Activated naive CD8-positive, alpha-beta T cell (primary cell): ENCODE measurements around the gene RASD2.
"Not testable (repeated sequence)": the region's sequence is repeated elsewhere in the genome, so short reads cannot be mapped to it uniquely, and the experiment has no call there.

Source experiments
- H3K27ac Mint-ChIP-seq: one replicate; pipeline ENCODE4 v1.8.0; 2021; ENCODE audit warnings: mixed read lengths
- H3K27me3 Mint-ChIP-seq: one replicate; pipeline ENCODE4 v1.8.0; 2021; ENCODE audit warnings: mixed read lengths
- H3K36me3 Mint-ChIP-seq: one replicate; pipeline ENCODE4 v1.8.0; 2021; ENCODE audit warnings: mixed read lengths
- H3K4me1 Mint-ChIP-seq: one replicate; pipeline ENCODE4 v1.8.0; 2021; ENCODE audit warnings: low read depth, mixed read lengths
- H3K4me3 Mint-ChIP-seq: one replicate; pipeline ENCODE4 v1.8.0; 2021; ENCODE audit warnings: mild to moderate bottlenecking, mixed read lengths
- H3K9me3 Mint-ChIP-seq: one replicate; pipeline ENCODE4 v1.8.0; 2021; ENCODE audit warnings: low read depth, mixed read lengths

RASD2 gene

GRCh38 chr22:35510951-35511350 is 29.7 kb upstream of the RASD2 start:
- Mint-ChIP-seq H3K36me3 (no peaks in the 10 kb centered on the region), H3K27me3 (peaks cover 2% of the 10 kb centered on the region), H3K9me3 (no peaks in the 10 kb centered on the region), H3K4me3 (no peak overlapping the region), H3K27ac (no peak overlapping the region), H3K4me1 (no peaks in the 10 kb centered on the region)

- Mint-ChIP-seq H3K36me3 (no peaks in the 10 kb centered on the region), H3K4me1 (no peaks in the 10 kb centered on the region), H3K4me3 (no peak overlapping the region)
Observed at GRCh38 chr22:35514366-35514765, 26.3 kb upstream of the RASD2 start.

GRCh38 chr22:35515952-35516351 is 24.7 kb upstream of the RASD2 start:
- H3K36me3 Mint-ChIP-seq, H3K4me1 Mint-ChIP-seq, H3K9me3 Mint-ChIP-seq, H3K4me3 Mint-ChIP-seq, H3K27ac Mint-ChIP-seq: not testable (repeated sequence)
- peaks cover 16% of the 10 kb centered on the region for H3K27me3 Mint-ChIP-seq

More at GRCh38 chr22:35514366-35514765, 26.3 kb upstream of the RASD2 start:
- Mint-ChIP-seq H3K27me3 (peaks cover 11% of the 10 kb centered on the region), H3K9me3 (no peaks in the 10 kb centered on the region), H3K27ac (no peak overlapping the region)

GRCh38 chr22:35516723-35517122 is 23.9 kb upstream of the RASD2 start:
- Mint-ChIP-seq H3K9me3 (no peaks in the 10 kb centered on the region), H3K4me1 (no peaks in the 10 kb centered on the region), H3K4me3 (no peak overlapping the region), H3K27ac (no peak overlapping the region), H3K27me3 (peaks cover 16% of the 10 kb centered on the region), H3K36me3 (no peaks in the 10 kb centered on the region)

- Mint-ChIP-seq H3K27me3 (peaks cover 19% of the 10 kb centered on the region), H3K27ac (no peak overlapping the region), H3K4me3 (no peak overlapping the region), H3K4me1 (no peaks in the 10 kb centered on the region), H3K36me3 (no peaks in the 10 kb centered on the region), H3K9me3 (no peaks in the 10 kb centered on the region)
Observed at GRCh38 chr22:35517207-35517606, 23.4 kb upstream of the RASD2 start.

GRCh38 chr22:35517769-35518530 is 22.7 kb upstream of the RASD2 start:
- H3K4me1 Mint-ChIP-seq = no peaks in the 10 kb centered on the region
- H3K36me3 Mint-ChIP-seq = no peaks in the 10 kb centered on the region
- H3K27ac Mint-ChIP-seq = no peak overlapping the region
- no peak overlapping the region for H3K4me3 Mint-ChIP-seq
- H3K9me3 Mint-ChIP-seq = no peaks in the 10 kb centered on the region
- peaks cover 20% of the 10 kb centered on the region for H3K27me3 Mint-ChIP-seq

- Mint-ChIP-seq H3K36me3 (no peaks in the 10 kb centered on the region), H3K4me1 (no peaks in the 10 kb centered on the region), H3K9me3 (no peaks in the 10 kb centered on the region), H3K4me3 (no peak overlapping the region), H3K27me3 (peaks cover 20% of the 10 kb centered on the region), H3K27ac (no peak overlapping the region)
Observed at GRCh38 chr22:35518811-35519210, 21.8 kb upstream of the RASD2 start.

GRCh38 chr22:35519306-35520000 is 21.2 kb upstream of the RASD2 start:
- H3K27ac Mint-ChIP-seq = no peak overlapping the region
- no peaks in the 10 kb centered on the region for H3K36me3 Mint-ChIP-seq
- H3K9me3 Mint-ChIP-seq = no peaks in the 10 kb centered on the region
- H3K4me1 Mint-ChIP-seq = no peaks in the 10 kb centered on the region
- peaks cover 20% of the 10 kb centered on the region for H3K27me3 Mint-ChIP-seq
- H3K4me3 Mint-ChIP-seq = no peak overlapping the region

- H3K27me3 Mint-ChIP-seq = peaks cover 18% of the 10 kb centered on the region
- no peaks in the 10 kb centered on the region for H3K4me1 Mint-ChIP-seq
- H3K36me3 Mint-ChIP-seq = no peaks in the 10 kb centered on the region
- no peak overlapping the region for H3K27ac Mint-ChIP-seq
- no peak overlapping the region for H3K4me3 Mint-ChIP-seq
- no peaks in the 10 kb centered on the region for H3K9me3 Mint-ChIP-seq
Observed at GRCh38 chr22:35521358-35522224, 19.0 kb upstream of the RASD2 start.

- Mint-ChIP-seq H3K9me3 (no peaks in the 10 kb centered on the region), H3K36me3 (no peaks in the 10 kb centered on the region), H3K27me3 (peaks cover 15% of the 10 kb centered on the region), H3K27ac (no peak overlapping the region), H3K4me1 (no peaks in the 10 kb centered on the region), H3K4me3 (no peak overlapping the region)
Observed at GRCh38 chr22:35522225-35523149, 18.1 kb upstream of the RASD2 start.

- H3K27me3 Mint-ChIP-seq = peaks cover 15% of the 10 kb centered on the region
- H3K36me3 Mint-ChIP-seq = no peaks in the 10 kb centered on the region
- H3K27ac Mint-ChIP-seq = no peak overlapping the region
- no peak overlapping the region for H3K4me3 Mint-ChIP-seq
- no peaks in the 10 kb centered on the region for H3K4me1 Mint-ChIP-seq
- H3K9me3 Mint-ChIP-seq = no peaks in the 10 kb centered on the region
Observed at GRCh38 chr22:35523167-35523947, 17.3 kb upstream of the RASD2 start.

GRCh38 chr22:35524966-35525686 is 15.5 kb upstream of the RASD2 start:
- Mint-ChIP-seq H3K4me1 (no peaks in the 10 kb centered on the region), H3K36me3 (peaks cover 4% of the 10 kb centered on the region), H3K27me3 (peaks cover 12% of the 10 kb centered on the region), H3K9me3 (peaks cover 5% of the 10 kb centered on the region), H3K4me3 (no peak overlapping the region), H3K27ac (no peak overlapping the region)

- Mint-ChIP-seq H3K27ac (no peak overlapping the region), H3K36me3 (peaks cover 4% of the 10 kb centered on the region)
Observed at GRCh38 chr22:35525687-35526332, 14.8 kb upstream of the RASD2 start.

More at GRCh38 chr22:35525687-35526332, 14.8 kb upstream of the RASD2 start:
- no peaks in the 10 kb centered on the region for H3K4me1 Mint-ChIP-seq
- H3K27me3 Mint-ChIP-seq = peaks cover 7% of the 10 kb centered on the region
- peaks cover 5% of the 10 kb centered on the region for H3K9me3 Mint-ChIP-seq
- no peak overlapping the region for H3K4me3 Mint-ChIP-seq
